Measurements from ENCODE around the gene ZBTB32. TPM values are rescaled to one million over a fixed set of nuclear protein-coding genes. Genes with fewer than 3 reads are reported as not detected.

ZBTB32 gene
- total and polyA plus RNA-seq, 8 donors = 0.15 to 0.94 (median 0.39) TPM

- Histone ChIP-seq H3K36me3 (peaks cover 0 to 2% of the 10 kb centered on the region in 2 donors), H3K27ac (no peak overlapping the region), H3K4me3 (no peak overlapping the region), H3K9me3 (no peaks in the 10 kb centered on the region), H3K4me1 (peaks cover 0 to 9% of the 10 kb centered on the region in 2 donors), H3K27me3 (peaks cover 9 to 37% of the 10 kb centered on the region in 2 donors)
- intact Hi-C loops (cut with DNase I) = no loop called here
- ATAC-seq (no peak), DNase-seq (no peak)
- TF ChIP-seq, protein P1, sequence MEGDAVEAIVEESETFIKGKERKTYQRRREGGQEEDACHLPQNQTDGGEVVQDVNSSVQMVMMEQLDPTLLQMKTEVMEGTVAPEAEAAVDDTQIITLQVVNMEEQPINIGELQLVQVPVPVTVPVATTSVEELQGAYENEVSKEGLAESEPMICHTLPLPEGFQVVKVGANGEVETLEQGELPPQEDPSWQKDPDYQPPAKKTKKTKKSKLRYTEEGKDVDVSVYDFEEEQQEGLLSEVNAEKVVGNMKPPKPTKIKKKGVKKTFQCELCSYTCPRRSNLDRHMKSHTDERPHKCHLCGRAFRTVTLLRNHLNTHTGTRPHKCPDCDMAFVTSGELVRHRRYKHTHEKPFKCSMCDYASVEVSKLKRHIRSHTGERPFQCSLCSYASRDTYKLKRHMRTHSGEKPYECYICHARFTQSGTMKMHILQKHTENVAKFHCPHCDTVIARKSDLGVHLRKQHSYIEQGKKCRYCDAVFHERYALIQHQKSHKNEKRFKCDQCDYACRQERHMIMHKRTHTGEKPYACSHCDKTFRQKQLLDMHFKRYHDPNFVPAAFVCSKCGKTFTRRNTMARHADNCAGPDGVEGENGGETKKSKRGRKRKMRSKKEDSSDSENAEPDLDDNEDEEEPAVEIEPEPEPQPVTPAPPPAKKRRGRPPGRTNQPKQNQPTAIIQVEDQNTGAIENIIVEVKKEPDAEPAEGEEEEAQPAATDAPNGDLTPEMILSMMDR (IDR thresholded peaks at IDR 0.05) = no peak
These were observed 34.8 kb upstream of the ZBTB32 start for GRCh38 chr19:35669566-35669965.

DNA sequence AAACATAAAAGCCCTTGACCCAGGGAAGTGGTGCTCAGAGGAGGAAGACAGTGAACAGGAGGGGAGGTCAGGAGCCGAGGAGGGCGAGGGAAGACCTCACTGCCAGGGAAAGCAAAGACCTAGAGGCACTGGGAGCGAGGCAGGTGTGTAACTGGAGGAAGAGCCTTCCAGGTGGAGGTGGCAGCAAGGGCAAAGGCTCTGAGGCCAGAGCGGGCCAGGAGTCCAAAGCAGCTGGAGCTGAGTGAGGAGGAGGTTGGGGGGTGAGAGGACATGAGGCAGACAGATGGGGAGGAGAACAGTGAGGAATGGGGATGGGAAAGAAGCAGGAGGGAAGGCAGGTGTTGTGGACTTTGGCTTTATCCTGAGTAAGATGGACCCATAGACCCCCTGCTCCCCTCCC, 34.4 kb upstream of the ZBTB32 start:
- no peak for ATAC-seq
- Histone ChIP-seq H3K27me3 (peaks cover 9 to 41% of the 10 kb centered on the region in 2 donors), H3K27ac (no peak overlapping the region), H3K4me1 (peaks cover 0 to 9% of the 10 kb centered on the region in 2 donors), H3K4me3 (no peak overlapping the region), H3K36me3 (no peaks in the 10 kb centered on the region), H3K9me3 (no peaks in the 10 kb centered on the region)
- intact Hi-C loops (cut with DNase I) = no loop called here
- TF ChIP-seq, protein P1 (IDR thresholded peaks at IDR 0.05) = no peak
- DNase-seq = peak in 1 of 4 donors; percentile 53

GRCh38 chr19:35670686-35671085, 33.7 kb upstream of the ZBTB32 start:
- Histone ChIP-seq H3K4me1 (peaks cover 0 to 9% of the 10 kb centered on the region in 2 donors), H3K27ac (no peak overlapping the region), H3K4me3 (no peak overlapping the region), H3K27me3 (peaks cover 9 to 48% of the 10 kb centered on the region in 2 donors), H3K9me3 (no peaks in the 10 kb centered on the region), H3K36me3 (no peaks in the 10 kb centered on the region)
- intact Hi-C loops (cut with DNase I) = no loop called here
- TF ChIP-seq, protein P1 (IDR thresholded peaks at IDR 0.05) = no peak
- ATAC-seq (no peak), DNase-seq (peak in 1 of 4 donors; percentile 0)

DNA sequence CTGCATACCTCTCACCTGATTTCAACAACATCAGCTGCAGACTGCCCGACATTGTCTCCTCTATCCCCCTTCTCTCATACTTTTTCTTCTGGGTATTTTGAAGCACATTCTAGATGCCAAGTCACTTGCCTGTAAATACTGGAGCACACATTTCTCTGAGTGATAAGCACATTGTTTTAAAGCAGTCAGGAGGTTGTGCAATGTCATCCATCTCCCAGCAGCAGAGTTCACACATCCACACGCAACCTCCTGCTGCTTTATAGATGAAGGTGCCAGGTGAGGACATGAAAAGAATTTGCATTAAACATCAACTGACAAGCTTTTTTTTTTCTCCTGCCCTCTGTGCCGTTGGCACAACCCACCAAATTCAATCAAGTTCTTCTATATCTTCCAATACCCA, 32.5 kb upstream of the ZBTB32 start:
- H3K9me3 ChIP-seq = no peaks in the 10 kb centered on the region
- ATAC-seq (no peak), DNase-seq (no peak)
- TF ChIP-seq, protein P1 (IDR thresholded peaks at IDR 0.05) = no peak
- no peak overlapping the region for H3K27ac ChIP-seq
- peaks cover 9 to 58% of the 10 kb centered on the region in 2 donors for H3K27me3 ChIP-seq
- H3K4me3 ChIP-seq = no peak overlapping the region
- intact Hi-C loops (cut with DNase I) = no loop called here
- H3K4me1 ChIP-seq = peaks cover 0 to 9% of the 10 kb centered on the region in 2 donors
- no peaks in the 10 kb centered on the region for H3K36me3 ChIP-seq

DNA sequence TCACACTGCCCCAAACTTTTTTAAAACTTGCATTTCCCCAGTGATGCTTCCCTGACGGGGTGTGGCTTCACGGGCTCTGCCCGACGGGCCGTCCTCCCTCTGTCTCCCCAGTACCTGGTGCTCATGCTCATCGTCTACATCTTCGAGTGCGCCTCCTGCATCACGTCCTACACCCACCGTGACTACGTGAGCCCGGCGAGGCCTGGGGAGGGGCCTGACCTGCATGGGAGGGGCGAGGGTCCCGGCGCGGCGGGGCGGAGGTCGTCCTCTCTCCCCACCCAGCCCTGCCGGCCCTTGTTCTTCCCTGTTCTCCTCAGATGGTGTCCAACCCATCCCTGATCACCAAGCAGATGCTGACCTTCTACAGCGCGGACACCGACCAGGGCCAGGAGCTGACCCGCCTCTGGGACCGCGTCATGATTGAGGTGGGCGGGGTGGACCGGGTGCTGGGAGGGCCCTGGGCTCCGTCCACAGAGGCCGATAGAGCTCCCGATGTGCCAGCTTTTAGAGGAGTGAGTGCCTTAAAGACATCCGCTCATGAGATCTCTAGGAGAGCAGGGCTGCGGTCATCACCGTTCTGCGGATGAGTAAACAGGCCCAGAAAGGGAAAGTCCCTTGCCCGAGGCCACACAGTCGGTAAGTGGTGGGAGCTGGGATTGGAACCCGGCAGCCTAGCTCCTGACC, 31.1 kb upstream of the ZBTB32 start:
- H3K36me3 ChIP-seq = no peaks in the 10 kb centered on the region
- no peaks in the 10 kb centered on the region for H3K9me3 ChIP-seq
- DNase-seq = peak in 1 of 4 donors; percentile 79
- H3K4me3 ChIP-seq = peak overlapping the region; percentile 4 to 12
- TF ChIP-seq, protein P1 (IDR thresholded peaks at IDR 0.05) = no peak
- intact Hi-C loops (cut with DNase I) = no loop called here
- H3K4me1 ChIP-seq = peaks cover 0 to 9% of the 10 kb centered on the region in 2 donors
- H3K27ac ChIP-seq = no peak overlapping the region
- ATAC-seq = peak; percentile 88
- peaks cover 9 to 70% of the 10 kb centered on the region in 2 donors for H3K27me3 ChIP-seq
